Activated CD4-positive, alpha-beta T cell treated with anti-CD3 and anti-CD28 coated beads, Interleukin-2, amount 50 U/mL, for 1 hour (primary cell): ENCODE results near the gene UROC1.

Source experiments
- DNase-seq: peaks from one replicate; pipeline ENCODE4 v3.0.0-alpha.2; 2020

Gene UROC1

DNA sequence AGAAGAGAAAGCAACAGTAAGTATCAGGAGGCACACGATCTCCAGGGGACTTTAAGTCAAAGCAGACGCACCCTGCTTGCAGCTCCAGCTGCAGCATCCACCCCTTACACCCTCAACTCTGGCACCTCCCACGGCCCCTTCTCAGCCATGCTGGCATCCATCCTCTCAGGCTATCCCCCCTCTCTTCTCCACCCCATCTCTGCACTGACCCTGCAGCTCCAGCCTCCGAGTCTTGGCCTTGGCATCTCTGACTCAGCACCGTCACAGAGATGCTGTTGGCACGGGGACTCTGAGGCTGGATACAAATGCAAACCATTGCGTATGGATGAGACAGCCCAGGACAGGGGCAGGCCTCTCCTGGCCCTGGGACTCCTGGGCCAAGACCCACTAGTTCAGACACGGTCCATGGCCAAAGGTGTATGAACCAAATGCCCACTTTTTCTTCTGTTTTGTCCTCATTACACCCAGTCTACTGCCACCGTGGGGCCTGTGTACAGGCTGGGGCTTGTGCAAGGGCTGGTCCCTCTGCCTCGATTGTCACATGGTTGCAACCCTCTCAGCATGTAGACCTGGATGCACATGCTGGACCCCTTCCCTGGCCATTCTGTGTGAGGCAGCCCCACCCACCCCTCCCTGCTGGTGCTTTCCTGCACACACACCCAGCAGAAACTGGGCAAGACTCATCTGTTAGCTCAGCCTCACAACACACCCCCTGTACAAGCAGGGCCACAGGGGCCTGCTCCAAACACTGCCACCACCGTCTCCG is 23.2 kb downstream of the UROC1 start:
- no peak for DNase-seq

DNA sequence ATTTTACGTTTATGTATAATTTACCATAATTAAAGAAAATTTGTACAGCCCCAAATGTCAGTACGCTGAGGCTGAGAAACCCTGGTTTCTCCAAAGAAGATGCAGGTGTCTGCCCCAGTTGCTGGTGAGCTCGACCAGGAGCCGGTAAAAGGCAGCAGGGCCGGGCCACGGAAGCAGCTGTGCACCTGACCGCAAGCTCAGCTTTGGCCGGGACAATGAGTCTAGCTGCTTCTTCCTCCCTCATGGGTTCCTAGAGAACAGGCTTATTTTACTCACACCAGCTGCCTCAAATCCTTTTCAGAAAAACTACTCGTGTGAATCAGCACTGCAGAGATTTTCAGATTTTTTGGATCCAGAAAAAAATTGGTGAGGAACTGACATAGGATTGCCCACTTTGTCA is 23.8 kb downstream of the UROC1 start:
- DNase-seq: no peak

DNA sequence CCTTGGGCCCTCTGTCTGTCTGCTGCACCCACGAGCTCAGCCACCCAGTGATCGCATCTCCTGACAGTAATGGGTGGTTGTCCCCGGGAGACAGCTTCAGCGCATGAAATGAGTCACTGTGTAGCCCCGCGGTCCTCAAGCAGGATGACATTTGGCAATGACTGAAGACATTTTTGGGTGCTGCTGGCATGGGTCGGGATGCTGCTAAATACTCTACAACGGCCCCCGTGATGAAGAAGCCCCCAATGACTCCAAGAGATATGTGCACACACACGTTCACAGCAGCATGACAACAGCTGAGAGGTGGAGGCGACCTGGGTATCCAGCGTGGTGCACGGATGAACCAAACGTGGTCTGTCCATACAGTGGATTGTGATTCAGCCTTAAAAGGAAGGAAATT is 24.5 kb downstream of the UROC1 start:
- no peak for DNase-seq

DNA sequence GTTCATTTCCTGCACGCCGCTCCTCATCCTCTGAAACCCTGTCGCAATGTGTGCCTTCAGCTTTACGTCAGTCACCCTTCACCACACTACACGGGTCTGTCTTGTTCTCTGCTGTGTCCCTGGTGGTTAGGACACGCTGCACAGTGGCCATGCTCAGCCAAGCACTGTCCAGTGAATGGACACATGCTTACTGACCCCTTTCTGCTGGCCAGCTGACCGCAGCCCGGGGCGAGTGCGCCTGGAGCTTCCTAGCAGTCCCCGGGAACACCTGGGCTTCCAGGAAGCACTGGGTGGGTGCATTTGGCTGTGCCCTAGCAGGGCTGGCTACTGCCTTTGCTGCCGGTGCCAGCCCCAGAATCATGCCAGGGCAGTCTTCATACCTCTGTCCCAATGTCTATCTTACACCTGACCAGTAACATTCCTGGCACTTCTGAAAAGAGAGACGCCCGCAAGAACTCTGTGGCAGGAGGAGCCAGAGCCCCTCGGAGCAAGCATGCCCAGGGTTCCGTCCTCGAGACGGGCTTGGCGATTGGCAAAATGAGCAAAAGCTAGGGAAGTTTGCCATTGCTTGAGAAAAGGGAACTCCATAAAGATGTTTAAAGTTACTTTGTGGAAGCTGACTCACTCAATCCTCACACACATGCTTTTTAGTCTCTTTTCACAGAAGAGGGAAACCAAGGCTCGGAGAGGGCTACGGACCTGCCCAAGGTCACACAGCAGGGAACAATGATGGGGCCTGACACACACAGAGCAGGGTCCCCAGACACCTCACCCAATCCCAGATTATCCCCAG is 26.2 kb downstream of the UROC1 start:
- no peak for DNase-seq

DNA sequence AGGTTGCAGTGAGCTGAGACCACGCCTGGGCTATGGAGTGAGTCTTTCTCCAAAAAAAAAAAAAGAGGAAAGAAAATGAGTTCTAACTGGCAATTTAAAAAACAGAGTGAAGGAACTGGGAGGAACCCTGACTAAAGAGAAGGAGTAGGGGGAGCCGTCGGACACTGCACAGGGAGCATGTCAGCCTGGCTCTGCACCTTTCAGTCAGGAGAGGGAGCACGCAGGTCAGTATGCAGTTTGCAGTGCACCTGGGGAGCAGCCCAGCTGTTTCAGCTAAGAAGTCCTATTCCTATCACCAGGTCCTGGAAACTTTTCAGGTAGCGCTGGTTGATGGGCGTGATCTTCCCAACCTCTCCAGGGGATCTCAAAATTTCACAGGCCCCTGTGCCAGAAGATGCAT is 27.0 kb downstream of the UROC1 start:
- DNase-seq: no peak

DNA sequence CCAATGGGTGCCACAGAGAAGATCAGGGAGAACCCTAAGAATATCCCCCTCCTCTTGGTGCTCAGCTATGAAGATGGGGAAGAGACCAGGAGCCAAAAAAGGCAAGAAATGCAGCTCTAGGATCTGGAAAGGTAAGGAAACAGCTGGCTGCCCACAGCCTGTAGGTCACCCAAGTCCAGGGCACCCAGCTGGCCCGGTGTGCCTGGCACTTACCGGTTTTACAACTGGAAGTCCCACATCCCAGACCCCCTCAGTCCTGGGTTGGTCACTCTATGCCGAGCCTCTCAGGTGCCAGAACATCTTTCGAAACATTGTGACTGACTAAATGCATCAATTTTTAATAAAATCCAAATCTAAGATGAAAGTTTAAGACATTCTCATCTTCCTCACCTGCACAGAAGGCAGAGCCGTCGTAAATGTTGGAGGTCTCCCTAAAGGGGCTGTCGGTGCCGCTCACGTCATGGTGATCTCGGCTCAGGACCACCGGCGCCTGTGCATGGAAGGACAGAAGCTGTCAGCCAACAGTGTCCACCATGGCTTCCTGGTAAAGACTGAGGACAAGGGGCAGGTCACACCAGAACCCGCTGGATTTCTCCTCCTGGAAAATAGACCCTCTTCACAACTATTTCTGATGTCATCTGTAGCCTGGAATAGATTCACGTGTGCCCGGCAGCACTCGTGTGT is 28.5 kb downstream of the UROC1 start:
- no peak for DNase-seq

DNA sequence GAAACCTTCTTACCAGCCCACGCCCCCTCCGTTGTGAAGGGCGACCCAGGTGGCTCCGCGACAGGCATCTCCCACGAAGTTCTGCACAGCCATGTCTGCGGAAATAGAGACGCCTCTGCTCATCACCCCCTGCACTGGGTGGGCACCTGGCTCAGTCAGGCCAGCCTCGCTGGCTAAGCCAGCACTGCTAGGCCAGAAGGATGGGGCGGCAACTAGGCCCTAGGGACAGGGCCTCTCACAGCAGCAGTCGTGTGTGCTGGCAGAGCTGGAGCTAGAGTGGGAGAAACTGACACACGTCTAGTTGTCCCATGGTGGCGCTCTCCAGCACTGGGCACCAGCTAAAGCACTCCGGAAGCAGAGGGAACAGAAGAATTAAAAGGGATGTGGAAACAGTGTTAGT is 29.4 kb downstream of the UROC1 start:
- no peak for DNase-seq

DNA sequence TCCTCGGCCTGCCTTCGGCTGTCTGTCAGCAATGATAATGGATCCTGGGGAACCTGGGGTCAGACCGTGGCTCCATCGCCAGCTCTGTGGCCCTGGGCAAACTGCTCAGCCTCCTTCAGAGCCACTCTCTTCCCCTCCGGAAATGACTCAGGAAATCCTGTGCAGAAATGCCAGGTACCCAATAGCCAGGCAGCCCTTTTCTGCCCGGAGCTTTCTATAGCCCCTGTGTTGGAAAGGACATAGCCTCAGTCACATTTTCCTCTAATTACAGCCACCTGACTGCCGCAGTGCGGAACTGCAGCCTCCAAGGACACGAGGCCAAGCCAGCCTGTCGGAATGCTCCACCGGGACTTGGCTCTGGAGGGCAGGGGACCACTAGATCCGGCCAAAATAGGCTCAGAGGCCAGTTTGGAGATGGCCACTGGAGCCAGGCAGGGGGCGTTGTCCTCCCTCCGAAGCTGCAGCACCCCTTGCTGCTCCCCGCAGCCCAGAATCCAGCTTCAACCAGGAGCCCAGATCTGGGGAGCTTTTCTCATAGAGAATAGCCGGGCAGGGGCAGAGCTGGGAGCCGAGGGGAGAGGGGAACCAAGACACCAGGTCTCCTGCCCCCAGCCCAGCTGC is 30.3 kb downstream of the UROC1 start:
- DNase-seq: no peak

DNA sequence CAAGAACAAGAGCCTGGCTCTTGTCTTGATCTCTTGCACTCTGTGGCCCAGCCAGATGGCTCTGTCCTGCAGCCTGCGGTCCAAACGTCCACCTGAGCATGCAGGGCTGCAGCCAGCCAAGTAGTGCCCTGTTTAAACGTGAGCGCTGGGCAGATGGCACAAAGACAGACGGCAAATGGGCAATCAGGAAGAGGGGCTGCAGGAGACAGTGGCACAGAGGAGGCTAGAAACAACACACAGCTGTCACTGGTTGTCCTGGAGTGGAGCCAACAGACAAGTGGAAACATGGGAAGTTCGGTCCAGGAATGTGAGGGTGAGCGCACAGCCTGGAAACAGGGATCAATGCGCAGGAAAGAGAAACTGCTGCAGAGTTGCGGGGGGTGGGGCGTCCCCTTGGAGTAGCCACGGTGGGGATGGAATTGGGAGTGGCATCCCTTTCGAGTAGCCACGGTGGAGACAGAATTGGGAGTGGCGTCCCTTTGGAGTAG is 31.2 kb downstream of the UROC1 start:
- no peak for DNase-seq

DNA sequence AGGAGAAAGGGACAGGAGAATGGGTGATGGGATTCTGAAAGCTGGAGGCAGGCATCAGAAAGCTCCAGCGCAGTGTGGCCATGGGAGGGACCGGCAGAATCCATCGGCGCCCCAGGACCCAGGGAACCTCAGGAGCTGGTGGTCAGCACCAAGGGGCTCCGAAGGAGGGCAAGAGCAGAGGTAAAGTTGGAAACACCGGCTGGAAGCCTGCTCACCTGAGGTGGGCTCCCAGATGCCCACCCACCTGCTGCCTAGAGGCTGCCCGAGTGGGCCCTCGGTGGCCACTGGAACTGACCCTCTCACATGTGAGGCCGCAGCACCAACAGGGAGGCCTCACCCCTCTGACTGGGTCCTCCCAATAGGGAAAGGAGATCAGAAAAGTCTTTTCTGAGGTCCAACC is 31.6 kb downstream of the UROC1 start:
- no peak for DNase-seq

DNA sequence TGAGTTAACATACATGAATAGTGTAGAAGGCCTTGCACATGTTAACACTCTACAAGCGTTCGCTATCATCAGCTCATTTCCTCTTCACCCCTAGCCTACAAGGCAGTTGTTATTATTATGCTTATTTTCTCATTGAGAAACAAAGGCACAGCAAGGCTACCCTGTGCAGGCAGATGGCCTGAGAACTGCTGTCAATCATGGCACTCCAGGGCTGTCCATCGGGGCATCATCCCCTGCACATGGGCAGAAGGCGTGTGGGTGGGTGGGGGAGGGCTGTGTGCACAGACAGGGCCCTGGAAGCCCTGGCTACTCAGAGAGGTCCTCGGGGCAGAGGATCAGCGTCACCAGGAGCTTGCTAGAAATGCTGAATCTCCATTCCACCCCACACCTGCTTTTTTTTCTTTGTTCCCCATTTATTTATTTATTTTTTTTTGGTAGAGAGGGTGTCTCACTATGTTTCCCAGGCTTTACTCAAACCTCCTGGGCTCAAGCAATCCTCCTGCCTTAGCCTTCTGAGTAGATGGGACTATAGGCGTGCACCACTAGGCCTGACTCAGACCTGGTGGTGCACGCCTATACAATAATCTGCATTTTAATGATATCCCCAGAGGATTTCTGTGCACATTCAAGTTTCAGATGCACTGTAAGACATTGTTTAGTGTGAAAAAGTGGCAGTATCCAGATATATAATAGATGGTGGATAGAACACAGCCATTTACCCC is 32.2 kb downstream of the UROC1 start:
- DNase-seq: no peak

DNA sequence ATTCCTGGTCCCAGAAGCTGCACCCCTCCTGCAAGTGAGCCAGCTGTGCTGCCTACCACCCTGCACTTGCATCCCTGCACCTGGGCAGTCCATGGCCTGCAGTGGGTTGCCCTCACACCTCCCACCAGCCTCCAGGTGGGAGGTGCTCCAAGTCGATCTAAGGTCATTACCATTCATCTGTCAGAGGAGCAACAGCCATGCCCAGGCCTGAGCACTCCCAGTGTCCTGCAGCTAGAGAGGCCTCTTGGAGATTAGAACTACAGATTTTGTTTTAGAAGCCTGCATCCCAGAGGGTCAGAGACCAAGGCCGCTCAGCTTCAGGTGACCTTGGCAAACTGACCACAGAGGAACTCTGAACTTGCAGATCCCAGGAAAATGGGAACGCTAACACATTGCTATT is 32.9 kb downstream of the UROC1 start:
- no peak for DNase-seq

DNA sequence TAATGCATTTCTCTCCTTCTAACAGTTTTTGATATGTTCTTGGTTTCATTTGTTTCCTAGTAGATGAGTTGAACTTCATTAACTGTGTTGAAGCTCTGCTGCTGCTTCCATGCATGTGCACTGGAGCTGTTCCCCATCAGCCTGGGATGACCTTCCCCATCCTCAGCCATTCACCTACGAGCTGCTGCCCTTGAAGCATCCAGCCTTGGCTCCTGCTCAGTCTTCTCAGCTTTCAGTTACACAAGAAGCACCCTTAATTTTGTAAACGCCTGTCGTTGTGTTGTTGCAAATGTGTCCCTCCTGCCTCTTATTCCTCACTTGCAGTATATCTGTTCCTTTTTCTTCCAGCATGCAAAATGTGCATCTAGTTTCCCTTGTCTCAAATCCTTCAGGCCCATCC is 33.4 kb downstream of the UROC1 start:
- no peak for DNase-seq

DNA sequence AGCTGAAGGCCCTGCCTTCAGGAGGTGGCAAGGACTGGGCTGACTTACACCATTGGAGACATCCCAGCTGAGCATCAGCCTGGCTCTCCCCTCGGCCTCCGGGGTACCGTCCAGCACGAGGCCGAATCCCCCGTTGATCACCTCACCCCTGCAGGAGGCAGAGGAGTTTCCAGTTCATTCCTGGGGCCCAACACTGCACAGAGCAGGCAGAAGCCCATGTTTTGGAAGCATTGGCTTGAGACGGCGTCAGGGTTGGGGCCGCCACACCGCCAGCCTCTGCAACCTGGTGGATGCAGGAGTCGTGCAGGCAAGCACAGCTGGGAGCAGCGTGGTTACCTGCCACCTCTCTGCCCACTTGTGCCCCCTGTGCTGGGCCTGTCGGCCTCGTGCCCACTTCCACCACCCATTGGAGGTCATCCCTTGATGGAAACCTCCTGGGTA is 34.2 kb downstream of the UROC1 start:
- DNase-seq: no peak

DNA sequence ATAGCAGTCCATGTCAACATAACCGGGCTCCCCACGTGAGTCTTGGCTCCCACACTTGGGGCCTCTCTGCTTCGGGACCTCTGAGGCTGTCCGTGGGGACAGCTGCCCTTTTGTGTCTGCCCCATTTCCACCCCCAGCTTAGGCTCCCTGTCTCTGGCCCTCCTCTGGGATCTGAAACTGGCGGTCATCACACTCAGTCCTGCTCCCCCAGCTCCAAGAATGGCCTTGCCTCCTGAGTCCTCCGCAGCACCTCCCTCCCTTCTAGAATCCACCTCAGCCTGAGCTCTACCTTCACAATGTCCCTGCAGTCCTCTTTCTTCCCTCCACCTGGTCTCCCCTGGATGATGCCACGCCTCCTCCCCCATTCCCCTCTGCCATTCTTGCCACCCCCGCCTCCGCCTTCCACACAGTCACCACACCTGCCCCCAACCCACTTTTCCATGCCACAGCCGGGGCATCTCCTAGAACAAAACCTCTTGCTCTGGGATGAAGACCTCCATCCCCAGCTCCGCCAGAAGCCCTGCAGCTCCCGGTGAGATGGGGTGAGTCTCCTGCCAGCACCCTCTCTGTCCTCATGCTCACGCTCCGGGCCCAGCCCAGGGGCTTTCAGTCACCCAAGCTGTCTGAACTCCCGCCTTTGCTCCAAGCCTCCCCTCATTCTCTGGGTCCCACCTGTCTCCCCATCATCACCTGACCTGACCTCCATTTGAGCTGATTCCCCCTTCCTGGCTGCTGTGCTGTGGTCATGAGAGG is 34.9 kb downstream of the UROC1 start:
- no peak for DNase-seq

DNA sequence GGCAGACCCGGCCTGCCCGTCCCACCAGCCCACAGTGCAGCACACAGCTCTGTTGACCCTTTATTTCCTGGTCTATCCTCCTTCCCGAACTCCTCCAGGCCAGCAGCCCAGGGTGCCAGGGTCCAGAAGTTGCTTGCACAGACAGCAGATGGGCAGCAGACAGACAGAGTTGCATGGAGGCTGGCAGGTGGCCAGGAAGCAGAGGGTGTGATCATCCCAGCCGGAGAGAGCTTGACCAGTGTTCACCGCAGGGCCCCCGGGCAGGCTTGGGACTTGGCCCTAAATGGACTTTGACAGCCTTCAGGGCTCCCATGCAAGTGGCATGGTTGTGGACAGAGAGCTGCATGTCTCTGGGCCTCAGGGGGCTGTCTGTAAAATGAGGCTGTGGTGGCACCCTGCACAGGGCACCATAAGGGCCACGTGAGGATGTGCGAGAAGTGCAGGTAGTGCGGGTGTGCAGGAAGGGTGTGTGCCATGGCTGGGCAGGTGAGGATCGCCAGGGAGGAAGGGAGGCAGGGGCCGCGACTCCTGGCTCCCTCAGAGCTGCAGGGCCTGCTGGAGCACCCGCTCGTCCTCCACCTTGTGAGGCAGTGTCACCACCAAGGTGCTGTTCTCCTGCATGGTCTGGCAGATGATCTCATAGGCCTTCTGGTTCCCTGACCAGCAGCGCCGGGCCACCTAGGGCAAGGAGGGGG is 35.6 kb downstream of the UROC1 start:
- DNase-seq: no peak

DNA sequence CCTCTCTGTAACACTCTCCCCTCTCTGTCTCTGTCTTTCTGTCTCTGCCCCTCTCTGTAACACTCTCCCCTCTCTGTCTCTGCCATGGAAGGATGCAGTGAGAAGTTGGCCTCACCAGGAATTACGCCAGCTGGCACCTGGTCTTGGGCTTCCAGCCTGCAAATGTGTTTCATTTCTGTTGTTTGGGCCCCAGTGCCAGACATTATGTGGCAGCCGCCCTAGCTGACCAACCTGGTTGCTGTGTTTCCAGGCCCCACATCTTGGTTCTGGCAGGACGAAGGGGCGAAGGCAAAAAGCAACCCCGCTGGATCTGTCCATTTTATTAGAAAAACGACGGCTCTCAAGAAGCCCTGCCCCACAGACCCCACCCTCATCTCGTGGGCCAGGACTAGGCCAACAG is 36.7 kb downstream of the UROC1 start:
- DNase-seq: no peak

DNA sequence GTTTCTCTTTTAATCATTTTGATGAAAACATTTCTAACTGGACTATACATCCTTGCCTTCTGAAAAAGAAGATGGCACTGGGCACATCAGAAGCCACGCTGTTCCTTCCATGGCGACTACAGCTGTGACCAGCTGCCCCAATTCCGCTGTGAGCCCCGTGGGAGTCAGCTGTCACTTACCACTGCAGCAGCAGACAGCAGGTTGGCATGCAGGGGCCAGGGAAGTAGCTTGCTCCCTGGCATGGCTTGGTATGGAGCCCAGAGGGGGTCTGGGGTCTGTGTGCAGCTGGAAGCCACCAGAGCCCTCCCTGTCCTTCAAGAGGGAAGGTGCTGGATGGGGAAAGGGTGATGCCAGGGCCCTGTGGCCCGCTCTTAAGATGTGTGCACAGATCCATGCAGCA is 37.4 kb downstream of the UROC1 start:
- no peak for DNase-seq

DNA sequence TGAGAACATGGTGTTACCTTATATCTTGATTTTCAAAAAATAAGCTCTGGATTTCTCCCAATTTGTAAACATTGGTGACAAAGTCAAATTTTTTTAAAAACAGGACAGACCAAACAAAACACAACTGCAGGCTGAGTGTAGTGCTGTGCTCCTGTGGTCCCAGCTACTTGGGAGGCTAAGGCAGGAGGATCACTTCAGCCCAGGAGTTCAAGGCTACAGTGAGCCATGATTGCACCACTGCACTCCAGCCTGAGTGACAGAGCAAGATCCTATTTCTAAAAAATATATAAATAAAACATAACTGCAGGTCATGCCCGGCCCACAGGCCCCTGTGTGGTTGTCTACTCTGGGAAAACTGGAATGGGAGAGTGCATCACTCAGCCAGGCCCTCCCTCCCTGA is 37.9 kb downstream of the UROC1 start:
- DNase-seq: no peak

DNA sequence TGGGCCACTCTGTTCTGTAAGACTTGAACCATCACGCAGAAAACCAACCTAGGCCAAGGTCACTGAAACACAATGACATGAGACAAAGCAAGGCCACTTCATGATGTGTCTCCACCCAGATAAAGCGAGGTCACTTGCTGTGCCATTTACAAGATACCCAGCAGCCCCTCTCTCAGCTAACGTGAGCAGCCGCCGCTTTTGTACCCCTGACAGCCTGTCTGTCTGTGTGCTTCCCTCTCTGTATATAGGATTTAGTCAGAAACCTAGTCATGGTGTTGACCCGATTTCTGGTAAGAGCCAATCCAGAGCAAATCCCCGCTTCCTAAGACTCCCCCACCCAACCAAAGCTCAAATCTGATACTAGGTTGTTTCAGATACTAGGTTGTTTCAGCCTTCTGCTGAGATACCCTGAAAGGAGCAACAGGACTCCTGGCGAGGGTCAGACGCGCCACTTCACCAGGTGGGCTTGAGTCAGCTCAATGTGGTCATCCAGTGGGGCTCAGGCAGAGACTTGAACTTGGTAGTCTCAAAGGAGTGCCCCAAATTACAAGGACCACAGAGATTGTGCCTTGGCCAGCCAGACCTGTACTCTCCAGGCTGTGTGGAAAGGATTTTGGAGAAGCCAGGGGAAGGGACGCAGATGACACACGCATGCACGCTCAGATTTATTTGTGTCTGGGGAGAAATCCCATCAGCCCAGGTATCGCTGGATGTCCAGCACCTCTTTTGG is 38.8 kb downstream of the UROC1 start:
- no peak for DNase-seq

DNA sequence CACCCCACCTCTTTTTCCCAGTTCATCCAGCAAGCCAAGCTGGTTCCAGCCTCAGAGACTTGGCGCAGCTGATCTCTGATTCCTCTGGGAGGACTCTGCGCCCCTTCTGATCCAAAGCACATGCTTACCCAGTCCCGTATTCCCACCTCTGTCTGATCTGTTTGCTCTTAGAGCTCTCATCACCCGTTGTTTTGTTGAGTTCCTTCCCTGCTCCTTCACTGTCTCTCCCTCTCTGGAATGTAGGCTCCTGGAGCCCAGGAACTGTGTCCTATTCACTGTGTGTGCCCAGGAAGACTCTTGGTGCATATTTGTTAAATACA is 40.6 kb downstream of the UROC1 start:
- DNase-seq: no peak
